ENCODE data around the gene PSMG4. TPM values are rescaled to one million over a fixed set of nuclear protein-coding genes. Genes with fewer than 3 reads are reported as not detected.

The PSMG4 gene
- total and polyA plus RNA-seq, 7 experiments from 2014 or later, result 15.6 to 81.7 (median 42.5) TPM

DNA sequence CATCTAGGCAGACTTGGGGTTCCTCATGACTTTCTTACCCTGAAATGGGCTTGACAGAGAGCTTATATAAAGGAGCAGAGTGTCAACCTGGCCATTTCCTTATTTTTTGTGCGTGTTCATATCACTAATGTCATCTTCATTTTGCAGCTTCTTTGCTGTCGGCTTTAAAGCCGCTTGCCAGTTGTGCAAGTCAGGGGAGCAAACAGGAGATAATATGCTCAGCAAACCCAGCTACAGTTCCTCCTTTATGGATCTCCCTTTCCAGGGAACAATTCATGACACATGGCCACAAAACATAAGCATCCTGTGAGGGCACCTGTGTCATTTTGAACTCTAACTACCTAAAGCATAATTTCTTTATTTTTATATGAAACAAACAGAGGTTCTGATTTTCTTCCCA, 24.8 kb upstream of the PSMG4 start:
- no peaks in the 10 kb centered on the region for H3K9me3 ChIP-seq (ENCODE audit: control insufficient read depth in 2 of 3, low read length in 3 of 3)
- ChIA-PET POLR2A (interaction anchor here (0.9 kb wide), 1 partner anchor 467 kb away, joined by 3 read pairs; no protein-coding TSS in a partner anchor), CTCF (interaction anchor here (0.7 kb wide), 1 partner anchor 18 kb away, joined by 3 read pairs; no protein-coding TSS in a partner anchor)
- no peak for ATAC-seq
- H3K27ac ChIP-seq (ENCODE audit: low read depth, low read length), result no peak overlapping the region
- intact Hi-C loops (cut with micrococcal nuclease), result loop anchor here in 1 of 2 donors (5.0 kb wide), 1 partner anchor 92 kb away; no protein-coding TSS in a partner anchor
- Mint-ChIP-seq H3K27ac (no peak overlapping the region), H3K4me1 (peaks cover 17 to 42% (median 35%) of the 10 kb centered on the region in 7 donors), H3K27me3 (peaks cover 69 to 95% (median 87%) of the 10 kb centered on the region in 5 donors), H3K4me3 (no peak overlapping the region), H3K9me3 (peaks cover 0 to 3% (median 0%) of the 10 kb centered on the region in 11 donors), H3K36me3 (no peaks in the 10 kb centered on the region)
- H3K36me3 ChIP-seq (ENCODE audit: control insufficient read depth in 2 of 3, insufficient read depth in 3 of 3, low read length in 3 of 3), result no peaks in the 10 kb centered on the region
- DNase-seq, result no peak
- peaks cover 26 to 40% of the 10 kb centered on the region in 2 donors for H3K27me3 ChIP-seq (ENCODE audit: control insufficient read depth in 2 of 2, insufficient read depth in 2 of 2, low read length in 2 of 2)
- no peak overlapping the region for H3K4me3 ChIP-seq (ENCODE audit: low read length)
- peaks cover 19 to 26% of the 10 kb centered on the region in 2 donors for H3K4me1 ChIP-seq (ENCODE audit: control insufficient read depth in 2 of 2, insufficient read depth in 2 of 2, low read length in 2 of 2)

DNA sequence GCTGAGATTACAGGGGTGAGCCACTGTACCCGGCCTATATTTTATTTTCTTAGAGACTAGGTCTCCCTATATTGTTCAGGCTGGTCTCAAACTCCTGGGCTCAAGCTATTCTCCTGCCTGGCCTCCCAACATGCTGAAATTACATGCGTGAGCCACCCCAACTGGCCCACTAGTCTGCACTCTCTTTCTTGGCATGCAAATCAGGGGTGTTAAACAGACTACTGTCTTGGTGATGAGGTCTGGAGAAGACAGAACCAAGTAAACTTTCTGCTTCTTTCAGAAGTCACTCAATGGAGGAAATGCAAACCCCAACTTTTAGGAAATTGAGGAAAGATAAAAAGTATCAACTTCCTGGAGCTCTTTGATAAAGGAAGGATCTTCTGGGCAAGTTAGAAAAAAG, 23.3 kb upstream of the PSMG4 start:
- Mint-ChIP-seq H3K4me1 (peaks cover 7 to 26% (median 20%) of the 10 kb centered on the region in 7 donors), H3K27ac (no peak overlapping the region)

DNA sequence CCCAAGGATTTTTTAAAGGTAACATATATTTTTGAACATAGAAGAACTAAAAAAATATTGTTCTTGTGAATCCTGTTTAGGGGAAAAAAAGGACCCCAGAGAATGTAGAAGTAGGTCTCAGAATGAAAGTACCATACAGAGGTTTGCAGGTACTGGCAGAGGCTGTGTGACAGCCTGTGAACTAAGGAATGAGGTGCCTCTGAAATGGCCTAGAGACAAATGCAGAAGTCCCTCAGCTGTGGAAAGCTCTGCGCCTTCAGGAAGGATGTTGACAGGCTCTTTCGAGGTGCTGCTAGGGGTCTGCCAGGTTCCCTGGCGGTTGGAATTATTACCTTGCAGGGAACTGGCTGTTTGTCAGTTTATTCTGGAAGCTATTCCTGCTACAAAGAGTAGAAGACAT, 22.7 kb upstream of the PSMG4 start:
- intact Hi-C loops (cut with micrococcal nuclease), result no loop called here
- CTCF ChIA-PET, result no interaction called here
- H3K4me1 ChIP-seq (ENCODE audit: control insufficient read depth in 2 of 2, insufficient read depth in 2 of 2, low read length in 2 of 2), result peaks cover under 1 to 11% of the 10 kb centered on the region in 2 donors
- no peaks in the 10 kb centered on the region for H3K9me3 ChIP-seq (ENCODE audit: control insufficient read depth in 2 of 3, low read length in 3 of 3)
- no peaks in the 10 kb centered on the region for H3K36me3 ChIP-seq (ENCODE audit: control insufficient read depth in 2 of 3, insufficient read depth in 3 of 3, low read length in 3 of 3)
- no peak overlapping the region for H3K27ac ChIP-seq (ENCODE audit: low read depth, low read length)
- H3K4me1 Mint-ChIP-seq, result peaks cover 6 to 21% (median 15%) of the 10 kb centered on the region in 7 donors
- ATAC-seq (no peak), DNase-seq (no peak)
- H3K4me3 Mint-ChIP-seq, result no peak overlapping the region
- POLR2A ChIA-PET, result no interaction called here
- peaks cover 0 to under 1% (median 0%) of the 10 kb centered on the region in 11 donors for H3K9me3 Mint-ChIP-seq
- H3K27me3 Mint-ChIP-seq, result peaks cover 55 to 86% (median 76%) of the 10 kb centered on the region in 5 donors
- H3K27me3 ChIP-seq (ENCODE audit: control insufficient read depth in 2 of 2, insufficient read depth in 2 of 2, low read length in 2 of 2), result peaks cover 8 to 19% of the 10 kb centered on the region in 2 donors
- no peak overlapping the region for H3K27ac Mint-ChIP-seq
- H3K36me3 Mint-ChIP-seq, result no peaks in the 10 kb centered on the region
- no peak overlapping the region for H3K4me3 ChIP-seq (ENCODE audit: low read length)

More for the DNA sequence above, 23.3 kb upstream of the PSMG4 start:
- H3K9me3 ChIP-seq (ENCODE audit: control insufficient read depth in 2 of 3, low read length in 3 of 3), result no peaks in the 10 kb centered on the region
- H3K4me3 ChIP-seq (ENCODE audit: low read length), result no peak overlapping the region
- H3K27me3 ChIP-seq (ENCODE audit: control insufficient read depth in 2 of 2, insufficient read depth in 2 of 2, low read length in 2 of 2), result peaks cover 13 to 24% of the 10 kb centered on the region in 2 donors
- intact Hi-C loops (cut with micrococcal nuclease), result no loop called here
- Mint-ChIP-seq H3K27me3 (peaks cover 60 to 88% (median 81%) of the 10 kb centered on the region in 5 donors), H3K36me3 (no peaks in the 10 kb centered on the region), H3K4me3 (no peak overlapping the region), H3K9me3 (peaks cover 0 to 3% (median 0%) of the 10 kb centered on the region in 11 donors)
- POLR2A ChIA-PET, result no interaction called here
- DNase-seq (no peak), ATAC-seq (no peak)
- no peaks in the 10 kb centered on the region for H3K36me3 ChIP-seq (ENCODE audit: control insufficient read depth in 2 of 3, insufficient read depth in 3 of 3, low read length in 3 of 3)
- CTCF ChIA-PET, result no interaction called here
- H3K27ac ChIP-seq (ENCODE audit: low read depth, low read length), result no peak overlapping the region
- peaks cover 4 to 12% of the 10 kb centered on the region in 2 donors for H3K4me1 ChIP-seq (ENCODE audit: control insufficient read depth in 2 of 2, insufficient read depth in 2 of 2, low read length in 2 of 2)

DNA sequence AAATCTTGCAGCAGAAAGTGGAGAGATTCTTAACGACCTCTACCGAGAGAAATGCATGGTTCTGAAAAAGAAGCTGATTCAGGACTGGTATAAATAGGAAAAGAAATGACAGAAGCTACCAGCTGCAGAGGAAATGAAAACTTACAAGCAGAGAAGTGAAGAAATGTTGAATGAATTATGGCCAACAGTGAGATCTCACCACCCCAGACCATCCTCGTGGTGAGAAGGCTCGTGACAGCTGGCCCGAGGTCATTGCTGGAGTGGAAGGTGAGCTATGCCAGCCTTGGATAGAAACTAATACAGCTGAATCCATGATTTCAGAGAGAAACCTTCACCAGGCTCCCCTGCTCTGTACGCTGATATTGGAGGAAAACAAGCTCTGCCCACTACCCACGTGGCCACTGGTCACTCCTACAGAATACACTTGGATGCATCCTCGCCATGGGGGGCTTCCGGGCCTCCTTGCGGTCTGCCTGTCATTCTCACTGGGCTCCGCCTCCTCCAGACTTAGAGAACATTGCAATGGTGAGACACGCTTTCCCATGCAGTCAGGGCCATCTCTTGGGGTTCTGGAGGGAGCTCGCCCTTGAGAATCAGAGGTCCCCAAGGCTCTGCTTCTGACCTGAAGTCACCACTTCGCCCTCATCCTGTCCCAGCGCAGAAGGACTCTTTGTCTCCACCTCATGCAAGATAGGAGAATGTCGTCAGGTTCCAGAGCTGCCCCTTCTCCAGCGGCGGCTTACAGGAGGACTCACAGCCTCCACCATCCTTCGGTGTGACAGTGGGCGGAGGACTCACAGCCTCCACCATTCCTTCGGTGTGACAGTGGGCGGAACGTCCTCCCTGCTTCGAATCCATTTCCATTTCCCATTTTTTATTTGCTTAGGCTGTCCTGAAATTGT, 20.7 kb upstream of the PSMG4 start:
- ChIA-PET CTCF (no interaction called here), POLR2A (no interaction called here)
- H3K27me3 Mint-ChIP-seq, result peaks cover 41 to 75% (median 62%) of the 10 kb centered on the region in 5 donors
- no peaks in the 10 kb centered on the region for H3K9me3 ChIP-seq (ENCODE audit: control insufficient read depth in 2 of 3, low read length in 3 of 3)
- H3K4me3 ChIP-seq (ENCODE audit: low read length), result no peak overlapping the region
- no peak overlapping the region for H3K27ac ChIP-seq (ENCODE audit: low read depth, low read length)
- no peaks in the 10 kb centered on the region for H3K36me3 Mint-ChIP-seq
- ATAC-seq, result no peak
- no peaks in the 10 kb centered on the region for H3K4me1 ChIP-seq (ENCODE audit: control insufficient read depth in 2 of 2, insufficient read depth in 2 of 2, low read length in 2 of 2)
- no peak overlapping the region for H3K4me3 Mint-ChIP-seq
- H3K27me3 ChIP-seq (ENCODE audit: control insufficient read depth in 2 of 2, insufficient read depth in 2 of 2, low read length in 2 of 2), result peaks cover 0 to 9% of the 10 kb centered on the region in 2 donors
- no peaks in the 10 kb centered on the region for H3K9me3 Mint-ChIP-seq
- intact Hi-C loops (cut with micrococcal nuclease), result no loop called here
- H3K36me3 ChIP-seq (ENCODE audit: control insufficient read depth in 2 of 3, insufficient read depth in 3 of 3, low read length in 3 of 3), result no peaks in the 10 kb centered on the region
- no peak overlapping the region for H3K27ac Mint-ChIP-seq
- DNase-seq, result no peak
- peaks cover 0 to 4% (median 0%) of the 10 kb centered on the region in 7 donors for H3K4me1 Mint-ChIP-seq

DNA sequence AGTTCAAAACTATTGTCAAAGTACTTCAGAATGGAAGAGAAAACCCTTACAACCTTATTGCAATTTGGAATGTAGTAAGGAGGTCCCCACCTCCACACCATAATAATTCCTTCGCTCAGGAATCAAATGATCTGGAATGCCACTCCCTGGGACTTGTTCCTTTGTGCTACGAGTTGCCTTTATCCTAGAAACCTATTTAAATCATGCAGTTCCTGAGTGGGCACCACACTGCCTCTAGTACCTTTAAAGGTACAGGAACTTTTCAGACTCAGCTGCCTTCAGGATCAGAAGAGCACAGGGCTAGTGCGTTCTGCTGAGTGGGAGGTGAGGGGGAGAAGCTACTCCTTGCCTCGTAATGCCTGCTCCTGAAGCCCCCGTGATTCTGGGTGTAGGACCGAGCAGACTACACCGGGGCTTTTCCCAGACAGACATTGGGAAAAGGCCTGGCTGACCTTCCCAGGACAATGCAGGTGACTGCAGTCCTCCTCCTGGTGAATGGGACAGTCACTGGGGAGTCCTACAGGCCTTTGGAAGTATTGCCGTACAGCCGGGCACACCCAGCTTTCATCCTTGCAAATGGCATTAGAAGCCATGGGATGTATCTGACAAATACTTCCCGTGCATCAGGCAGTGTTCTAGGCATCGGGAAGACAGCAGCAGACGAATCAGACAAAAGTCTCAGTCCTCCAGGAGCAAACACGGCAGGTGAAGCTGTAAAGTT, 19.5 kb upstream of the PSMG4 start:
- H3K4me1 Mint-ChIP-seq, result peaks cover 0 to 4% (median 0%) of the 10 kb centered on the region in 7 donors
- intact Hi-C loops (cut with micrococcal nuclease), result no loop called here
- H3K27me3 ChIP-seq (ENCODE audit: control insufficient read depth in 2 of 2, insufficient read depth in 2 of 2, low read length in 2 of 2), result peaks cover 0 to 5% of the 10 kb centered on the region in 2 donors
- POLR2A ChIA-PET, result no interaction called here
- no peaks in the 10 kb centered on the region for H3K36me3 ChIP-seq (ENCODE audit: control insufficient read depth in 2 of 3, insufficient read depth in 3 of 3, low read length in 3 of 3)
- H3K27me3 Mint-ChIP-seq, result peaks cover 36 to 73% (median 54%) of the 10 kb centered on the region in 5 donors
- H3K9me3 ChIP-seq (ENCODE audit: control insufficient read depth in 2 of 3, low read length in 3 of 3), result no peaks in the 10 kb centered on the region
- peaks cover 0 to under 1% (median 0%) of the 10 kb centered on the region in 11 donors for H3K9me3 Mint-ChIP-seq
- no peaks in the 10 kb centered on the region for H3K4me1 ChIP-seq (ENCODE audit: control insufficient read depth in 2 of 2, insufficient read depth in 2 of 2, low read length in 2 of 2)
- no peak overlapping the region for H3K4me3 Mint-ChIP-seq
- no peaks in the 10 kb centered on the region for H3K36me3 Mint-ChIP-seq
- H3K27ac Mint-ChIP-seq, result no peak overlapping the region
- H3K4me3 ChIP-seq (ENCODE audit: low read length), result no peak overlapping the region
- no peak overlapping the region for H3K27ac ChIP-seq (ENCODE audit: low read depth, low read length)
- CTCF ChIA-PET, result no interaction called here
- ATAC-seq, result no peak
- DNase-seq, result no peak

DNA sequence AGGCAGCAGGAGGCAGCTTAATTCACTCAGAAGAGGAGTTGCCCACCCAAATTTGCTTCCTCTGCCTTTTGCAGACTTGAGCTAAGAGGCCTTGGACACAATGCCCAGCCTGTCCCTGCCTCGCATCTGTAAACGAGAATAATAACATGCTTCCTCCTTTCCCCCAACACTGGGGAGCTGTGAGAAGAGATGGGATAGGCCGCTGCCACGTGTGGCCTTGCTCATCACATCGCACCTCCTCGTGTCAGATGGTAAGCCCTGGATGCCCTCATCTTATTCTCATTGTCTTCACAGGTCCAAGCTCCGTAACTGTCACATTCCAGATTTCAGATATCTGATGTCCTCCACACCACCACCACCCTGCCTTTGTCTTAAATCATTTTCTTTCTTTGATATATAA, 18.2 kb upstream of the PSMG4 start:
- Mint-ChIP-seq H3K27ac (no peak overlapping the region), H3K4me1 (peaks cover 0 to 2% (median 0%) of the 10 kb centered on the region in 7 donors), H3K27me3 (peaks cover 31 to 70% (median 44%) of the 10 kb centered on the region in 5 donors), H3K9me3 (peaks cover 0 to 1% (median 0%) of the 10 kb centered on the region in 11 donors), H3K36me3 (no peaks in the 10 kb centered on the region), H3K4me3 (no peak overlapping the region)
- no peaks in the 10 kb centered on the region for H3K36me3 ChIP-seq (ENCODE audit: control insufficient read depth in 2 of 3, insufficient read depth in 3 of 3, low read length in 3 of 3)
- no peak overlapping the region for H3K27ac ChIP-seq (ENCODE audit: low read depth, low read length)
- ChIA-PET CTCF (no interaction called here), POLR2A (interaction anchor here (1.1 kb wide), 1 partner anchor 11 kb away, joined by 3 read pairs; no protein-coding TSS in a partner anchor)
- intact Hi-C loops (cut with micrococcal nuclease), result no loop called here
- peaks cover 0 to 3% of the 10 kb centered on the region in 2 donors for H3K27me3 ChIP-seq (ENCODE audit: control insufficient read depth in 2 of 2, insufficient read depth in 2 of 2, low read length in 2 of 2)
- DNase-seq (no peak), ATAC-seq (no peak)
- no peaks in the 10 kb centered on the region for H3K4me1 ChIP-seq (ENCODE audit: control insufficient read depth in 2 of 2, insufficient read depth in 2 of 2, low read length in 2 of 2)
- H3K9me3 ChIP-seq (ENCODE audit: control insufficient read depth in 2 of 3, low read length in 3 of 3), result no peaks in the 10 kb centered on the region
- H3K4me3 ChIP-seq (ENCODE audit: low read length), result no peak overlapping the region

All from naive thymus-derived CD4-positive, alpha-beta T cell (primary cell).